DOHH2 (cell line): Measurements from ENCODE around the gene SLC17A9.

Experiments used
- CTCF ChIP-seq: fragments of 200-600 bp; sonication (generic); IDR thresholded peaks from one replicate; pipeline ENCODE4 v1.5.1; 2014; ENCODE audit warnings: antibody characterized with exemption, mild to moderate bottlenecking, low read depth, low read length; ENCODE audit not compliant: poor library complexity, severe bottlenecking
- EZH2phosphoT487 ChIP-seq: fragments of 200-600 bp; sonication (generic); IDR thresholded peaks from 2 replicates; pipeline ENCODE4 v1.6.1; 2017; ENCODE audit warnings: borderline replicate concordance, mild to moderate bottlenecking, antibody characterized with exemption, low read length, moderate library complexity, mixed read lengths

- TF ChIP-seq CTCF (no peak), EZH2phosphoT487 (no peak)
Measured at GRCh38 chr20:63015147-63015661, 62.7 kb downstream of the SLC17A9 start.
